ENCODE measurements around the gene GUCD1. TPM values are rescaled to one million over a fixed set of nuclear protein-coding genes. Genes with fewer than 3 reads are reported as not detected.

GUCD1 gene
- total and polyA plus RNA-seq, 2 of the 13 experiments (the other 11 are each of a cell fraction or from before 2014, with no cell fraction given) = 128 to 245 TPM

- peak; percentile 16; the same call in 1 of the 2 replicates for TF ChIP-seq TFDP1 (CRISPR knock-in tag; IDR thresholded peaks at IDR 0.05; ENCODE audit: borderline replicate concordance)
- TF ChIP-seq HNF1B (CRISPR knock-in tag; IDR thresholded peaks at IDR 0.05) = peak; percentile 88
- TF ChIP-seq HMGXB4 (CRISPR knock-in tag; IDR thresholded peaks at IDR 0.05; ENCODE audit: borderline replicate concordance in 1 of 2, low read depth in 1 of 2) = peak in 1 of 2 experiments; percentile 59; a peak in 1 of 4 replicates
- TF ChIP-seq ZNF451 (CRISPR knock-in tag; IDR thresholded peaks at IDR 0.05) = no peak
- 0 out of 2 replicates have a peak, but pooled peaks have one; percentile 51 for TF ChIP-seq SP4 (CRISPR knock-in tag; IDR thresholded peaks at IDR 0.05)
- TF ChIP-seq RXRA (CRISPR knock-in tag; IDR thresholded peaks at IDR 0.05) = peak; percentile 59; the same call in 1 of the 2 replicates
- peak; percentile 60; the same call in 1 of the 2 replicates for TF ChIP-seq YEATS2 (CRISPR knock-in tag; IDR thresholded peaks at IDR 0.05; ENCODE audit: borderline replicate concordance)
- TF ChIP-seq NFKBIZ (CRISPR knock-in tag; IDR thresholded peaks at IDR 0.05) = peak; percentile 69; the same call in 1 of the 2 replicates
- TF ChIP-seq BCL6 (CRISPR knock-in tag; IDR thresholded peaks at IDR 0.05) = peak; percentile 99
- no peak for TF ChIP-seq TGIF2 (CRISPR knock-in tag; IDR thresholded peaks at IDR 0.05)
- peak; percentile 97 for TF ChIP-seq FOXO1 (CRISPR knock-in tag; IDR thresholded peaks at IDR 0.05)
- peak; percentile 89 for TF ChIP-seq ERF (CRISPR knock-in tag; IDR thresholded peaks at IDR 0.05)
These were observed 23.7 kb upstream of the GUCD1 start (continued) for GRCh38 chr22:24578355-24579257.
